HFFc6 (cell line): ENCODE results near the gene GOT2. TPM values are rescaled to one million over a fixed set of nuclear protein-coding genes. Genes with fewer than 3 reads are reported as not detected.
A peak's percentile ranks its signal among the peaks of the same experiment; 100 is the strongest.

Experiments used
- DNase-seq: peaks from one replicate; pipeline ENCODE4 v3.0.0-alpha.2; 2018
- H3K27ac Mint-ChIP-seq: 2 replicates; pipeline ENCODE4 v1.8.0; 2020; ENCODE audit warnings: mild to moderate bottlenecking, mixed read lengths
- H3K27me3 Mint-ChIP-seq: 2 replicates; pipeline ENCODE4 v1.8.0; 2021; ENCODE audit warnings: mild to moderate bottlenecking, moderate library complexity, mixed read lengths; ENCODE audit not compliant: insufficient read depth
- H3K36me3 Mint-ChIP-seq: 2 replicates; pipeline ENCODE4 v1.8.0; 2021; ENCODE audit warnings: low read depth, mixed read lengths
- H3K4me1 Mint-ChIP-seq: 2 replicates; pipeline ENCODE4 v1.8.0; 2020; ENCODE audit warnings: low read depth, mixed read lengths
- H3K4me3 Mint-ChIP-seq: 2 replicates; pipeline ENCODE4 v1.8.0; 2020; ENCODE audit warnings: mild to moderate bottlenecking, moderate library complexity, mixed read lengths
- H3K9me3 Mint-ChIP-seq: 2 replicates; pipeline ENCODE4 v1.8.0; 2020; ENCODE audit warnings: mild to moderate bottlenecking, mixed read lengths
- total RNA-seq, 6 experiments: library from RNA; stranded (reverse); fragmentation: NEBNext Ultra II Directional; extraction: Animal tissue kit (Norgen Biotek cat#: 25700); gene quantifications; 2 replicates in 1 of 6; 3 replicates in 5 of 6; pipeline ENCODE4 v1.2.3, GENCODE V29; 2021
- TF ChIP-seq, protein P1 (sequence below): fragments of 200-600 bp; sonication (generic); IDR thresholded peaks from 2 replicates; pipeline ENCODE4 v1.5.0; 2021; ENCODE audit warnings: antibody characterized with exemption, mild to moderate bottlenecking

The GOT2 gene
- total RNA-seq, 6 experiments from 2014 or later = 131 to 152 (median 138) TPM

DNA sequence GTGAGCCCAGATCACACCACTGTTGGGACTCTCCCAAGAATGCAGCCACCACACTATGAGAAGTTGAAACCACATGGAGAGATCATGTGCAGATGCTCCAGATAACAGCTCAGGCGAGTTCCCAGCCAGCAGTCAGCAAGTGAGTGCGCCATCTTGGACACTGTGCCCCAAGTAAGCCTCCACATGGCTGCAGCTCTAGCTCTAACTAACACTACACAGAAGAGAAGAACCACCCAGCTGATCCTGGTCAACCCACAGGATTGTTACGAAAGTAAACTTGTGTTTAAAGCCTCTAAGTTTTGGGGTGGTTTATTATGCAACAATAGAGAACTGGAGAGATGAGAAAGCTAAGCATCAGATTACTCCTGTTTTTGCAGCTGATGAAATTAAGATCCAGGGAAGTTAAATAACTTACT, 75.3 kb downstream of the GOT2 start:
- peak; percentile 6 for DNase-seq

More for the DNA sequence above, 75.3 kb downstream of the GOT2 start:
- Mint-ChIP-seq H3K27me3 (peaks cover 3% of the 10 kb centered on the region), H3K27ac (no peak overlapping the region), H3K4me3 (no peak overlapping the region), H3K4me1 (peaks cover 12% of the 10 kb centered on the region), H3K9me3 (no peaks in the 10 kb centered on the region), H3K36me3 (no peaks in the 10 kb centered on the region)
- TF ChIP-seq, protein P1, sequence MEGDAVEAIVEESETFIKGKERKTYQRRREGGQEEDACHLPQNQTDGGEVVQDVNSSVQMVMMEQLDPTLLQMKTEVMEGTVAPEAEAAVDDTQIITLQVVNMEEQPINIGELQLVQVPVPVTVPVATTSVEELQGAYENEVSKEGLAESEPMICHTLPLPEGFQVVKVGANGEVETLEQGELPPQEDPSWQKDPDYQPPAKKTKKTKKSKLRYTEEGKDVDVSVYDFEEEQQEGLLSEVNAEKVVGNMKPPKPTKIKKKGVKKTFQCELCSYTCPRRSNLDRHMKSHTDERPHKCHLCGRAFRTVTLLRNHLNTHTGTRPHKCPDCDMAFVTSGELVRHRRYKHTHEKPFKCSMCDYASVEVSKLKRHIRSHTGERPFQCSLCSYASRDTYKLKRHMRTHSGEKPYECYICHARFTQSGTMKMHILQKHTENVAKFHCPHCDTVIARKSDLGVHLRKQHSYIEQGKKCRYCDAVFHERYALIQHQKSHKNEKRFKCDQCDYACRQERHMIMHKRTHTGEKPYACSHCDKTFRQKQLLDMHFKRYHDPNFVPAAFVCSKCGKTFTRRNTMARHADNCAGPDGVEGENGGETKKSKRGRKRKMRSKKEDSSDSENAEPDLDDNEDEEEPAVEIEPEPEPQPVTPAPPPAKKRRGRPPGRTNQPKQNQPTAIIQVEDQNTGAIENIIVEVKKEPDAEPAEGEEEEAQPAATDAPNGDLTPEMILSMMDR = no peak

Other genes starting within 250 kb of the GOT2 start
- gene NDRG4, start 234.2 kb downstream of the GOT2 start, total RNA-seq = 1 to 10 TPM; 1.5 to 5.3 (median 3.6) TPM
- gene SETD6, start 218.8 kb downstream of the GOT2 start, total RNA-seq = 1 to 10 TPM; 1.8 to 3.5 (median 2.9) TPM
- gene CNOT1, start 104.5 kb downstream of the GOT2 start, total RNA-seq = 100 to 1,000 TPM; 114 to 139 (median 121) TPM
- gene SLC38A7, start 49.5 kb downstream of the GOT2 start, total RNA-seq = 10 to 100 TPM; 20.3 to 24.2 (median 22.6) TPM